Esophagus muscularis mucosa (tissue), 4 donors: ENCODE data around the gene GCK. TPM values are rescaled to one million over a fixed set of nuclear protein-coding genes. Genes with fewer than 3 reads are reported as not detected.

Experiments
- DNase-seq: peaks from one replicate; pipeline ENCODE4 v3.0.0-alpha.2; 2017; ENCODE audit errors: extremely low spot score
- H3K27ac ChIP-seq, 4 donors: fragments of 200-600 bp; sonication (generic); replicated peaks in 1 of 4; 1 replicate in 3 of 4; 2 replicates in 1 of 4; pipeline ENCODE4 v1.5.1; 2016 to 2019; ENCODE audit warnings: mild to moderate bottlenecking in 1 of 4
- H3K27me3 ChIP-seq, 4 donors: fragments of 200-600 bp; sonication (generic); one replicate each; pipeline versions ENCODE4 v1.5.1 to v1.6.0; 2016 to 2019
- H3K36me3 ChIP-seq, 4 donors: fragments of 200-600 bp; sonication (generic); one replicate each; pipeline ENCODE4 v1.5.1; 2016 to 2019
- H3K4me1 ChIP-seq, 4 donors: fragments of 200-600 bp; sonication (generic); one replicate each; pipeline ENCODE4 v1.5.1; 2016 to 2019
- H3K4me3 ChIP-seq, 4 donors: fragments of 200-600 bp; sonication (generic); 1 replicate in 2 of 4; 2 replicates in 2 of 4; pipeline ENCODE4 v1.5.1; 2016 to 2019; ENCODE audit warnings: mild to moderate bottlenecking in 4 of 4, moderate library complexity in 1 of 4
- H3K9me3 ChIP-seq, 4 donors: fragments of 200-600 bp; sonication (generic); 1 replicate in 3 of 4; 2 replicates in 1 of 4; pipeline ENCODE4 v1.5.1; 2016 to 2019
- CTCF ChIP-seq, 3 experiments: fragments of 200-600 bp in 2 of 3; fragments of 450-650 bp in 1 of 3; sonication (generic) in 2 of 3; IDR thresholded peaks; one replicate each; pipeline ENCODE4 v1.5.1; 2017 to 2019; ENCODE audit warnings: antibody characterized with exemption in 3 of 3, mild to moderate bottlenecking in 2 of 3, moderate library complexity in 1 of 3
- EP300 ChIP-seq: sonication (generic); formaldehyde crosslinking; IDR thresholded peaks from one replicate; pipeline ENCODE4 v1.6.1; 2017; ENCODE audit warnings: antibody characterized with exemption
- POLR2A ChIP-seq: fragments of 450-650 bp; IDR thresholded peaks from one replicate; pipeline ENCODE4 v1.6.1; 2017; ENCODE audit warnings: antibody characterized with exemption, moderate library complexity, mild to moderate bottlenecking, low read depth
- POLR2AphosphoS5 ChIP-seq, 2 donors: sonication (generic); formaldehyde crosslinking; IDR thresholded peaks; one replicate each; pipeline ENCODE4 v1.6.1; 2017; ENCODE audit warnings: antibody characterized with exemption in 2 of 2
- WGBS: methylation state at CpG from one replicate; pipeline ENCODE4 v1.1.5; 2018; 5-methylcytosine and 5-hydroxymethylcytosine counted together
- intact Hi-C: fragments of 100-400 bp; cut with DNase I; formaldehyde crosslinking; loops from one replicate; pipeline ENCODE4 v1.15.1; 2023
- total RNA-seq, 4 donors: library from RNA; depleted of rRNA; stranded (reverse); fragments of >200 nt; gene quantifications; one replicate each; pipeline versions ENCODE4 v1.1.0 to v1.2.1, GENCODE V29; 2016

The GCK gene
- total RNA-seq, 4 donors from 2014 or later, result 0.75 to 2.8 (median 1.2) TPM

GRCh38 chr7:44112997-44113763, 76.1 kb downstream of the GCK start:
- H3K36me3 ChIP-seq, result peaks cover 15 to 100% (median 83%) of the 10 kb centered on the region in 4 donors
- TF ChIP-seq EP300 (no peak), POLR2A (no peak), CTCF (IDR thresholded peaks at IDR 0.05) (no peak), POLR2AphosphoS5 (IDR thresholded peaks at IDR 0.05) (no peak)
- DNase-seq, result no peak

GRCh38 chr7:44112231-44112996, 76.8 kb downstream of the GCK start:
- peak overlapping the region in 1 of 4 donors; percentile 39 for H3K27ac ChIP-seq

More at GRCh38 chr7:44112997-44113763, 76.1 kb downstream of the GCK start:
- H3K4me3 ChIP-seq, result no peak overlapping the region
- H3K4me1 ChIP-seq, result peaks cover 11 to 34% (median 15%) of the 10 kb centered on the region in 4 donors
- H3K9me3 ChIP-seq, result no peaks in the 10 kb centered on the region
- peak overlapping the region in 1 of 4 donors; percentile 39 for H3K27ac ChIP-seq
- H3K27me3 ChIP-seq, result no peaks in the 10 kb centered on the region
- intact Hi-C loops, result no loop called here
- 85% methylated on average over 21 of the region's 34 CpGs for WGBS

GRCh38 chr7:44111761-44112160, 77.5 kb downstream of the GCK start:
- intact Hi-C loops, result no loop called here
- no peak for DNase-seq
- no peak overlapping the region for H3K4me3 ChIP-seq
- peak overlapping the region in 1 of 4 donors; percentile 39 for H3K27ac ChIP-seq
- H3K4me1 ChIP-seq, result peaks cover 14 to 43% (median 28%) of the 10 kb centered on the region in 4 donors
- no CpG with 5 or more reads among the region's 16 CpGs for WGBS
- no peaks in the 10 kb centered on the region for H3K27me3 ChIP-seq
- peaks cover 11 to 100% (median 75%) of the 10 kb centered on the region in 4 donors for H3K36me3 ChIP-seq
- H3K9me3 ChIP-seq, result no peaks in the 10 kb centered on the region
- TF ChIP-seq CTCF (IDR thresholded peaks at IDR 0.05) (no peak), POLR2A (no peak), EP300 (no peak), POLR2AphosphoS5 (IDR thresholded peaks at IDR 0.05) (no peak)

More at GRCh38 chr7:44112231-44112996, 76.8 kb downstream of the GCK start:
- Histone ChIP-seq H3K9me3 (no peaks in the 10 kb centered on the region), H3K4me3 (no peak overlapping the region), H3K36me3 (peaks cover 15 to 100% (median 79%) of the 10 kb centered on the region in 4 donors), H3K4me1 (peaks cover 12 to 36% (median 22%) of the 10 kb centered on the region in 4 donors), H3K27me3 (no peaks in the 10 kb centered on the region)
- no peak for DNase-seq
- 71% methylated on average over 21 of the region's 41 CpGs for WGBS
- TF ChIP-seq POLR2A, result no peak
- no peak for TF ChIP-seq POLR2AphosphoS5 (IDR thresholded peaks at IDR 0.05)
- TF ChIP-seq EP300, result no peak
- TF ChIP-seq CTCF (IDR thresholded peaks at IDR 0.05), result no peak
- intact Hi-C loops, result no loop called here

GRCh38 chr7:44110719-44111635, 78.3 kb downstream of the GCK start:
- Histone ChIP-seq H3K4me3 (no peak overlapping the region), H3K36me3 (peaks cover 7 to 97% (median 67%) of the 10 kb centered on the region in 4 donors), H3K9me3 (no peaks in the 10 kb centered on the region), H3K4me1 (peaks cover 19 to 51% (median 36%) of the 10 kb centered on the region in 4 donors), H3K27me3 (no peaks in the 10 kb centered on the region), H3K27ac (peak overlapping the region in 2 of 4 donors; percentile 51 to 90)
- 81% methylated on average over 9 of the region's 27 CpGs for WGBS
- no peak for DNase-seq
- intact Hi-C loops, result no loop called here
- TF ChIP-seq POLR2A (no peak), POLR2AphosphoS5 (IDR thresholded peaks at IDR 0.05) (no peak), EP300 (no peak), CTCF (IDR thresholded peaks at IDR 0.05) (no peak)
